Measurements from ENCODE around the gene HCRTR2.

- TF ChIP-seq POLR2A (IDR thresholded peaks at IDR 0.05) = no peak
- no peak for TF ChIP-seq POLR2AphosphoS5 (IDR thresholded peaks at IDR 0.05; ENCODE audit: insufficient read depth in 1 of 2, low read depth in 1 of 2)
These were observed 24.4 kb downstream of the HCRTR2 start for GRCh38 chr6:55198715-55199114.

Data from vagina (tissue), 2 donors.